HG03457 (cell line): ENCODE data around the gene SCN2B.

Experiments used
- ATAC-seq: cut with Tn5 transposase; IDR thresholded peaks from one replicate; pipeline ENCODE4 v1.9.1; 2021; ENCODE audit warnings: moderate number of reproducible peaks; ENCODE audit not compliant: unreplicated experiment

Gene SCN2B

GRCh38 chr11:118175031-118175992 lies 1.1 kb downstream of the SCN2B start:
- ATAC-seq = no peak

GRCh38 chr11:118174006-118174567 lies 2.4 kb downstream of the SCN2B start:
- no peak for ATAC-seq

- ATAC-seq = no peak
Observed at GRCh38 chr11:118172356-118172755, 4.1 kb downstream of the SCN2B start.

- no peak for ATAC-seq
Observed at GRCh38 chr11:118171269-118172062, 5.0 kb downstream of the SCN2B start.

GRCh38 chr11:118170882-118171268 lies 5.6 kb downstream of the SCN2B start:
- ATAC-seq = no peak

GRCh38 chr11:118170231-118170630 lies 6.2 kb downstream of the SCN2B start:
- no peak for ATAC-seq

- no peak for ATAC-seq
Observed at GRCh38 chr11:118169300-118170140, 6.9 kb downstream of the SCN2B start.

GRCh38 chr11:118168751-118169150 lies 7.7 kb downstream of the SCN2B start:
- ATAC-seq = no peak

- no peak for ATAC-seq
Observed at GRCh38 chr11:118168316-118168715, 8.1 kb downstream of the SCN2B start.

- no peak for ATAC-seq
Observed at GRCh38 chr11:118167906-118168305, 8.5 kb downstream of the SCN2B start.

GRCh38 chr11:118167253-118167652 lies 9.2 kb downstream of the SCN2B start:
- no peak for ATAC-seq

- no peak for ATAC-seq
Observed at GRCh38 chr11:118166641-118167040, 9.8 kb downstream of the SCN2B start.

- no peak for ATAC-seq
Observed at GRCh38 chr11:118164885-118165284, 11.6 kb downstream of the SCN2B start.

- ATAC-seq = no peak
Observed at GRCh38 chr11:118163494-118163893, 12.9 kb downstream of the SCN2B start.

- no peak for ATAC-seq
Observed at GRCh38 chr11:118162846-118163245, 13.6 kb downstream of the SCN2B start.

GRCh38 chr11:118161786-118162185 lies 14.7 kb downstream of the SCN2B start:
- ATAC-seq = no peak

- ATAC-seq = no peak
Observed at GRCh38 chr11:118157186-118157895, 19.1 kb downstream of the SCN2B start.

GRCh38 chr11:118156531-118157185 lies 19.8 kb downstream of the SCN2B start:
- no peak for ATAC-seq

- no peak for ATAC-seq
Observed at GRCh38 chr11:118155776-118156530, 20.5 kb downstream of the SCN2B start.
